ENCODE measurements around the gene BTBD18. TPM values are rescaled to one million over a fixed set of nuclear protein-coding genes. Genes with fewer than 3 reads are reported as not detected.

BTBD18 gene
- polyA plus RNA-seq, 1 donor (not counting 4 experiments of a cell fraction or from before 2014, with no cell fraction given), result not detected

- dilution Hi-C loops (cut with MboI; ENCODE audit: extremely low pct_ligation_motif_present, low sequenced_read_pairs), result no loop called here
- no peaks in the 10 kb centered on the region for H3K9me1 ChIP-seq (ENCODE audit: control insufficient read depth, extremely low read depth, insufficient read depth, low read length)
- H4K20me1 ChIP-seq (ENCODE audit: control insufficient read depth, extremely low read depth, insufficient read depth, low read length), result peaks cover 5% of the 10 kb centered on the region
- no peaks in the 10 kb centered on the region for H3K27me3 ChIP-seq (ENCODE audit: control insufficient read depth, extremely low read depth, insufficient read depth, low read length)
- FAIRE-seq, result no peak
- peaks cover 6 to 11% of the 10 kb centered on the region in 2 experiments for H3K36me3 ChIP-seq (ENCODE audit: control insufficient read depth in 2 of 2, extremely low read depth in 1 of 2, insufficient read depth in 2 of 2, low read length in 2 of 2)
- no peak overlapping the region for H3K9ac ChIP-seq (ENCODE audit: control insufficient read depth, extremely low read depth, insufficient read depth, low read length)
- no peak overlapping the region for H2AFZ ChIP-seq (ENCODE audit: control insufficient read depth, low read length)
- H3K4me3 ChIP-seq (ENCODE audit: control insufficient read depth in 2 of 3, extremely low read depth in 1 of 3, insufficient read depth in 2 of 3, low read depth in 1 of 3, low read length in 3 of 3), result peak overlapping the region in 1 of 3 experiments; percentile 41
- peak overlapping the region; percentile 91 for H3K4me2 ChIP-seq (ENCODE audit: control insufficient read depth, extremely low read depth, insufficient read depth, low read depth, low read length)
- H3K9me3 ChIP-seq (ENCODE audit: control insufficient read depth, low read depth, low read length), result no peaks in the 10 kb centered on the region
- TF ChIP-seq, protein P1, sequence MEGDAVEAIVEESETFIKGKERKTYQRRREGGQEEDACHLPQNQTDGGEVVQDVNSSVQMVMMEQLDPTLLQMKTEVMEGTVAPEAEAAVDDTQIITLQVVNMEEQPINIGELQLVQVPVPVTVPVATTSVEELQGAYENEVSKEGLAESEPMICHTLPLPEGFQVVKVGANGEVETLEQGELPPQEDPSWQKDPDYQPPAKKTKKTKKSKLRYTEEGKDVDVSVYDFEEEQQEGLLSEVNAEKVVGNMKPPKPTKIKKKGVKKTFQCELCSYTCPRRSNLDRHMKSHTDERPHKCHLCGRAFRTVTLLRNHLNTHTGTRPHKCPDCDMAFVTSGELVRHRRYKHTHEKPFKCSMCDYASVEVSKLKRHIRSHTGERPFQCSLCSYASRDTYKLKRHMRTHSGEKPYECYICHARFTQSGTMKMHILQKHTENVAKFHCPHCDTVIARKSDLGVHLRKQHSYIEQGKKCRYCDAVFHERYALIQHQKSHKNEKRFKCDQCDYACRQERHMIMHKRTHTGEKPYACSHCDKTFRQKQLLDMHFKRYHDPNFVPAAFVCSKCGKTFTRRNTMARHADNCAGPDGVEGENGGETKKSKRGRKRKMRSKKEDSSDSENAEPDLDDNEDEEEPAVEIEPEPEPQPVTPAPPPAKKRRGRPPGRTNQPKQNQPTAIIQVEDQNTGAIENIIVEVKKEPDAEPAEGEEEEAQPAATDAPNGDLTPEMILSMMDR (optimal IDR thresholded peaks at IDR 0.05 in 1 of 3, IDR thresholded peaks at IDR 0.05 in 1 of 3, conservative IDR thresholded peaks at IDR 0.05 in 1 of 3; ENCODE audit: extremely low read depth in 1 of 3, insufficient read depth in 2 of 3, low read length in 3 of 3), result no peak
- no peak for TF ChIP-seq EZH2 (IDR thresholded peaks at IDR 0.05; ENCODE audit: low read length)
- peak overlapping the region; percentile 93 for H3K27ac ChIP-seq (ENCODE audit: control insufficient read depth, insufficient read depth, low read length)
- peaks cover 97% of the 10 kb centered on the region for H3K79me2 ChIP-seq (ENCODE audit: control insufficient read depth, insufficient read depth, low read length)
- H3K4me1 ChIP-seq (ENCODE audit: control insufficient read depth, extremely low read depth, insufficient read depth, low read length), result peaks cover 56% of the 10 kb centered on the region
- no peak for DNase-seq (ENCODE audit: low read depth, low spot score)
These were observed 37.1 kb upstream of the BTBD18 start for GRCh38 chr11:57788703-57789088.

DNA sequence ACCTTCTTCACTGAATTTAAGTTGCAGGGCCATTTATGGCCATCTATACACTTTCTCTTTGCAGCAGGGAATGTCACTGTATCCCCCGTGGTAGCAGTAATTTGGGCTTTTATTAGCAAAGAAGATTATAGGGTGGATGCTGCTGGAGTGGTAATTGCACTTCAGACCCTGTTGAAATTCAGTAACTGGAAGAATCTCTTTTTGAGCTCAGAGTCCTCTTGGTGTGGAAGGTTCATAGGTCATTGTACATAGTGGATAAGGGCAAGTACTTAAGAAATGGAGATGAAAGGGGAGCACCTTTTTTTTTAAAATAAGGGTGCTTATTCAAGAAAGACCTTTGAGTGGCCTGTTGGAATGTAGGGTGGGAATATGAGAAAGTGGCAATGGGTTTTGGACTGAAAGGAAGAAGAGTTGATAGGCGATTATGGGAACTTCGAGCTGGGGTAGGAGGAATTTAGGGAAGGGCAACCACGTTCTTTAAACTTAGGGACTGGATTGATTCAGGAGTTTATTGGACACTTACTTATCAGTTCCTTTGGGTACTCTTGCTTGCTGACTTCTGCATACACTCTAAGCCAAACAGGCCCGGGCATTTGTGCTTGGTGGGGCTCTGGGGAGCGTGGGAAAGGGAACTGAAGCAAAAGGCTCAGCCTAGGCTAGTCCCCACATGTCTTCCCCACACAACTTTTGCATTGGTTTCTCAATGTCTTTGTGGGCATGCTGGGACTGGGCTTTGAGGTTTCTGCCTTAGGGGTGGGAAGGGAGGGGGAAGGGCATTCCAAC, 36.5 kb upstream of the BTBD18 start:
- Histone ChIP-seq H4K20me1 (ENCODE audit: control insufficient read depth, extremely low read depth, insufficient read depth, low read length) (peaks cover 5% of the 10 kb centered on the region), H3K4me1 (ENCODE audit: control insufficient read depth, extremely low read depth, insufficient read depth, low read length) (peaks cover 52% of the 10 kb centered on the region)
- peak; percentile 93 for FAIRE-seq

More for the DNA sequence above, 36.5 kb upstream of the BTBD18 start:
- H3K27ac ChIP-seq (ENCODE audit: control insufficient read depth, insufficient read depth, low read length), result peak overlapping the region; percentile 93
- H3K4me3 ChIP-seq (ENCODE audit: control insufficient read depth in 2 of 3, extremely low read depth in 1 of 3, insufficient read depth in 2 of 3, low read depth in 1 of 3, low read length in 3 of 3), result peak overlapping the region in 2 of 3 experiments; percentile 40 to 41
- peak overlapping the region; percentile 91 for H3K4me2 ChIP-seq (ENCODE audit: control insufficient read depth, extremely low read depth, insufficient read depth, low read depth, low read length)
- dilution Hi-C loops (cut with MboI; ENCODE audit: extremely low pct_ligation_motif_present, low sequenced_read_pairs), result no loop called here
- H2AFZ ChIP-seq (ENCODE audit: control insufficient read depth, low read length), result no peak overlapping the region
- no peaks in the 10 kb centered on the region for H3K9me3 ChIP-seq (ENCODE audit: control insufficient read depth, low read depth, low read length)
- H3K36me3 ChIP-seq (ENCODE audit: control insufficient read depth in 2 of 2, extremely low read depth in 1 of 2, insufficient read depth in 2 of 2, low read length in 2 of 2), result peaks cover 4 to 8% of the 10 kb centered on the region in 2 experiments
- DNase-seq (ENCODE audit: low read depth, low spot score), result peak; percentile 78
- peaks cover 95% of the 10 kb centered on the region for H3K79me2 ChIP-seq (ENCODE audit: control insufficient read depth, insufficient read depth, low read length)
- H3K9me1 ChIP-seq (ENCODE audit: control insufficient read depth, extremely low read depth, insufficient read depth, low read length), result no peaks in the 10 kb centered on the region
- TF ChIP-seq, protein P1 (optimal IDR thresholded peaks at IDR 0.05 in 1 of 3, IDR thresholded peaks at IDR 0.05 in 1 of 3, conservative IDR thresholded peaks at IDR 0.05 in 1 of 3; ENCODE audit: extremely low read depth in 1 of 3, insufficient read depth in 2 of 3, low read length in 3 of 3), result no peak
- TF ChIP-seq EZH2 (IDR thresholded peaks at IDR 0.05; ENCODE audit: low read length), result no peak
- H3K27me3 ChIP-seq (ENCODE audit: control insufficient read depth, extremely low read depth, insufficient read depth, low read length), result no peaks in the 10 kb centered on the region
- peak overlapping the region; percentile 43 for H3K9ac ChIP-seq (ENCODE audit: control insufficient read depth, extremely low read depth, insufficient read depth, low read length)

Measured in keratinocyte (primary cell).